ENCODE results near the gene FBXL16.

FBXL16 gene

DNA sequence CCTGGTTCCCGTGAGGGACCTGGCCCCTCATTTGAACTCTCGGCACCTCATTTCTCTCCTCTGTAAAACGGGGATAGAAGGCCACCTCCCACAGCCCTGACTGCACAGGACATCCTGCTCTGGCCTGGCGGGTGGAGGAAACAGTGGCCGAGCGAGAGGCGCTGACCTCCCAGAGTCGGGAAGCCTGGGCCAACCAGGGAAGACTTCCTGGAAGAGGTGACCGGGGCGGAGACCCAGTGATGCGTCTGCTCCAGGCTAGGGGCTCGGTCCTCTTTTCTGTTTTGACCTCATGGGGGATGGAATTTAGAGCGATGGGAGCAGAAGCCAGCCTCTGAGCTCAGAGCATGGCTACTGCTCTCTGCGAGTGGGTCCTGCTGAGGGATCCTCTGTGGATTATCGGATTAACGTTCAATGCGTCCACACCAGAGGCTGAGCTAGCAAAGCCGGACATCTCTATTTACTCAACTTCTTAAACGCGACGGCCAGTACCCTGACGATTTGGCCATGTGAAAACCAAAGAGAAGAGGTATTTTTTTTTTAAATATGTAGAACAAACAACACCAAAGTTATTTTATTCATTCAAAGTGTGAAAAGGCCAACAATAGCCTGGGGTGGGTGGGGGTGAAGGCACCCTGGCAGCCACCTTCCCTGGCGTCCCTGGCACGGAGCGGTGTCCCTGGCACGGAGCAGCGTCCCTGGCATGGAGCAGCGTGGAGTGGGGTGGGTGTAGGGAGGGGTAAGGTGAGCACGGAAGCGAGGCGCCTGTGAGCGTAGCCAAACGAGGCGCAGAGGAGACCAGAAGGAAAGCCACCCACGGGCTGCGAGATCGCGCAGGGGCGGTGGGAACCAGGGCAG is 45.8 kb upstream of the FBXL16 start:
- Histone ChIP-seq H3K27ac (ENCODE audit: low read depth, low read length) (no peak overlapping the region), H3K9me2 (replicated peaks; ENCODE audit: control insufficient read depth, low read length) (no peaks in the 10 kb centered on the region), H3K4me3 (ENCODE audit: low read length) (no peak overlapping the region), H3F3A (ENCODE audit: control insufficient read depth, insufficient read depth) (no peaks in the 10 kb centered on the region), H3K9me3 (ENCODE audit: control insufficient read depth, insufficient read depth, low read length) (no peaks in the 10 kb centered on the region), H3K4me1 (ENCODE audit: control insufficient read depth, low read length) (no peaks in the 10 kb centered on the region), H3K27me3 (ENCODE audit: control insufficient read depth, low read length) (peaks cover 1% of the 10 kb centered on the region; the same call in 1 of the 2 replicates), H4K20me1 (ENCODE audit: control insufficient read depth, insufficient read depth, low read depth, low read length) (no peaks in the 10 kb centered on the region), H3K79me2 (ENCODE audit: control insufficient read depth, low read length) (no peaks in the 10 kb centered on the region), H3K4me2 (ENCODE audit: low read length) (no peak overlapping the region), H3K36me3 (ENCODE audit: control insufficient read depth, low read length) (no peaks in the 10 kb centered on the region)
- no peak for TF ChIP-seq EZH2phosphoT487 (IDR thresholded peaks at IDR 0.05; ENCODE audit: borderline replicate concordance, low read length)
- TF ChIP-seq, protein P1, sequence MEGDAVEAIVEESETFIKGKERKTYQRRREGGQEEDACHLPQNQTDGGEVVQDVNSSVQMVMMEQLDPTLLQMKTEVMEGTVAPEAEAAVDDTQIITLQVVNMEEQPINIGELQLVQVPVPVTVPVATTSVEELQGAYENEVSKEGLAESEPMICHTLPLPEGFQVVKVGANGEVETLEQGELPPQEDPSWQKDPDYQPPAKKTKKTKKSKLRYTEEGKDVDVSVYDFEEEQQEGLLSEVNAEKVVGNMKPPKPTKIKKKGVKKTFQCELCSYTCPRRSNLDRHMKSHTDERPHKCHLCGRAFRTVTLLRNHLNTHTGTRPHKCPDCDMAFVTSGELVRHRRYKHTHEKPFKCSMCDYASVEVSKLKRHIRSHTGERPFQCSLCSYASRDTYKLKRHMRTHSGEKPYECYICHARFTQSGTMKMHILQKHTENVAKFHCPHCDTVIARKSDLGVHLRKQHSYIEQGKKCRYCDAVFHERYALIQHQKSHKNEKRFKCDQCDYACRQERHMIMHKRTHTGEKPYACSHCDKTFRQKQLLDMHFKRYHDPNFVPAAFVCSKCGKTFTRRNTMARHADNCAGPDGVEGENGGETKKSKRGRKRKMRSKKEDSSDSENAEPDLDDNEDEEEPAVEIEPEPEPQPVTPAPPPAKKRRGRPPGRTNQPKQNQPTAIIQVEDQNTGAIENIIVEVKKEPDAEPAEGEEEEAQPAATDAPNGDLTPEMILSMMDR (IDR thresholded peaks at IDR 0.05; ENCODE audit: low read depth, low read length, poor library complexity, severe bottlenecking): no peak

DNA sequence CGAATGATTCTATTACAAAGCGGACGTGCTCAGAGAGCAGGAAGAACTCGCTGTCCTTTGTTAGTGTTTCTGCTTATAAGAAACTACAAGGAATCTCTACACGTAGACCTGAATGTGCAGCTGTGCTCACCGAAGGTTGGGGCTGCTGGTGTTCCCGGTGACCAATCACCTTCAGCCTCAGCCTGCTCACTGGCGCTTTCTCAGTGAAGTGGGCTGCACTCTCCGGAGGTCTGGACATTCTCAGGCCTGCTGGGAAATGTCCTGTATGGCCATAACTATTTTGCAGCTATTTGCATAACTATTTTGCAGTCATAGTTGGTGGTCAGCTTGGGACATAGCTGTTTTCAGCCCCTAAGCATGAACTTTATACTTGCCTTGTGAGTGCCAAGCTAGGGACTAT is 44.9 kb upstream of the FBXL16 start:
- H3K9me3 ChIP-seq (ENCODE audit: control insufficient read depth, insufficient read depth, low read length): no peaks in the 10 kb centered on the region
- TF ChIP-seq EZH2phosphoT487 (IDR thresholded peaks at IDR 0.05; ENCODE audit: borderline replicate concordance, low read length): no peak
- TF ChIP-seq, protein P1 (IDR thresholded peaks at IDR 0.05; ENCODE audit: low read depth, low read length, poor library complexity, severe bottlenecking): no peak
- H4K20me1 ChIP-seq (ENCODE audit: control insufficient read depth, insufficient read depth, low read depth, low read length): no peaks in the 10 kb centered on the region
- no peak overlapping the region for H3K4me2 ChIP-seq (ENCODE audit: low read length)
- no peaks in the 10 kb centered on the region for H3F3A ChIP-seq (ENCODE audit: control insufficient read depth, insufficient read depth)
- no peaks in the 10 kb centered on the region for H3K4me1 ChIP-seq (ENCODE audit: control insufficient read depth, low read length)
- no peaks in the 10 kb centered on the region for H3K27me3 ChIP-seq (ENCODE audit: control insufficient read depth, low read length)
- H3K27ac ChIP-seq (ENCODE audit: low read depth, low read length): no peak overlapping the region
- no peaks in the 10 kb centered on the region for H3K9me2 ChIP-seq (replicated peaks; ENCODE audit: control insufficient read depth, low read length)
- no peaks in the 10 kb centered on the region for H3K79me2 ChIP-seq (ENCODE audit: control insufficient read depth, low read length)
- no peaks in the 10 kb centered on the region for H3K36me3 ChIP-seq (ENCODE audit: control insufficient read depth, low read length)
- H3K4me3 ChIP-seq (ENCODE audit: low read length): no peak overlapping the region

DNA sequence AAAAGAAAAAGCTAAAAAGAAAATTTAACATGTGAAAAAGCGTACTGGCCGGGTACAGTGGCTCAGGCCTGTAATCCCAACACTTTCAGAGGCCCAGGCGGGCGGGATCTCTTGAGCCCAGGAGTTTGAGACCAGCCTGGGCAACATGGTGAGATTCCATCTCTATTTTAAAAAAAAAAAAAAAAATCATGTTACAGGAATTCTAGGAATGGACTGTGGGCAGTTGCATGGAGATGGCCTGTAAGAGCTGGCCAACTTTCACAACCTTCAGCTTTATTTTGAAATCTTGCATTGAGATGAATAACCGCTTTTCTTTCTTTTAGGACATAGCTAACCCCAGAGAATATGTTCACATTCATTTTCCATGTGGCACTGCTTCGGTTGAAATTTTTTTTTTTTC is 43.4 kb upstream of the FBXL16 start:
- Histone ChIP-seq H3K9me3 (ENCODE audit: control insufficient read depth, insufficient read depth, low read length) (no peaks in the 10 kb centered on the region), H3K4me2 (ENCODE audit: low read length) (no peak overlapping the region), H3K27me3 (ENCODE audit: control insufficient read depth, low read length) (no peaks in the 10 kb centered on the region), H3K27ac (ENCODE audit: low read depth, low read length) (no peak overlapping the region), H3K79me2 (ENCODE audit: control insufficient read depth, low read length) (no peaks in the 10 kb centered on the region), H3K36me3 (ENCODE audit: control insufficient read depth, low read length) (no peaks in the 10 kb centered on the region), H4K20me1 (ENCODE audit: control insufficient read depth, insufficient read depth, low read depth, low read length) (no peaks in the 10 kb centered on the region), H3K4me3 (ENCODE audit: low read length) (no peak overlapping the region), H3K4me1 (ENCODE audit: control insufficient read depth, low read length) (no peaks in the 10 kb centered on the region), H3K9me2 (replicated peaks; ENCODE audit: control insufficient read depth, low read length) (no peaks in the 10 kb centered on the region), H3F3A (ENCODE audit: control insufficient read depth, insufficient read depth) (no peaks in the 10 kb centered on the region)
- TF ChIP-seq, protein P1 (IDR thresholded peaks at IDR 0.05; ENCODE audit: low read depth, low read length, poor library complexity, severe bottlenecking): no peak
- no peak for TF ChIP-seq EZH2phosphoT487 (IDR thresholded peaks at IDR 0.05; ENCODE audit: borderline replicate concordance, low read length)
